ENCODE data around the gene PTPRT. TPM values are rescaled to one million over a fixed set of nuclear protein-coding genes. Genes with fewer than 3 reads are reported as not detected.

The PTPRT gene
- total RNA-seq, 1 experiment from 2014 or later, result not detected

DNA sequence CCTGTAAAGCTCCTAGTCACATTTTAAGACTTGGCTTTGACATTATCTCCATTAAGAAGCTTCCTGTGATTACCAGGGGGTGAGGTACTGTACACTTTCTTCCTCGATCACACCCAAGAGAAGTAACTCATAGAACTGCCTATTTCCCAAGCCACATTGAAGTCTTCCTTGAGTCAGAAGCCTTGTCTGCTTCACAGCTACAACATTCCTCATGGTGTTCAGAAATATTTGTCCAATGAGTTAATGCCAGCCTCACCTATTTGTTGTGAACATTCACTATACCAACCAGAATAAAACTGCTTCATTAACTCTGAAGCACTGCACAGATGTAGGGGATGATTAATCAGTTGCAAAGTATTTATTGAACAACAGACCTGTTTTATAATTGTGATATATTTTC, 622.3 kb downstream of the PTPRT start:
- TF ChIP-seq CTCF (conservative IDR thresholded peaks at IDR 0.05; ENCODE audit: low read depth, low read length) (no peak), EZH2 (IDR thresholded peaks at IDR 0.05; ENCODE audit: borderline replicate concordance, low read depth, low read length, poor library complexity, severe bottlenecking) (no peak)
- Histone ChIP-seq H3K36me3 (ENCODE audit: insufficient read depth, low read length, poor library complexity, severe bottlenecking) (no peaks in the 10 kb centered on the region), H3K27ac (ENCODE audit: low read depth, low read length, poor library complexity, severe bottlenecking) (no peak overlapping the region), H3K4me3 (ENCODE audit: low read depth, low read length, poor library complexity, severe bottlenecking) (no peak overlapping the region), H3K27me3 (replicated peaks; ENCODE audit: insufficient read depth, low read depth, low read length, poor library complexity) (no peaks in the 10 kb centered on the region), H3K4me1 (ENCODE audit: insufficient read depth, low read length, poor library complexity, severe bottlenecking) (no peaks in the 10 kb centered on the region), H3K9me3 (ENCODE audit: low read depth, low read length, poor library complexity, severe bottlenecking) (no peaks in the 10 kb centered on the region)
- CTCF ChIA-PET, result no interaction called here
- BruUV-seq (replicated peaks), result no TSS peak
- POLR2A ChIA-PET (ENCODE audit: low non-redundant PET), result no interaction called here
- intact Hi-C loops (cut with micrococcal nuclease; ENCODE audit: unreplicated experiment), result no loop called here
- DNase-seq (ENCODE audit: low spot score), result no peak

- Histone ChIP-seq H3K36me3 (ENCODE audit: insufficient read depth, low read length, poor library complexity, severe bottlenecking) (no peaks in the 10 kb centered on the region), H3K9me3 (ENCODE audit: low read depth, low read length, poor library complexity, severe bottlenecking) (no peaks in the 10 kb centered on the region), H3K4me3 (ENCODE audit: low read depth, low read length, poor library complexity, severe bottlenecking) (no peak overlapping the region), H3K27me3 (replicated peaks; ENCODE audit: insufficient read depth, low read depth, low read length, poor library complexity) (no peaks in the 10 kb centered on the region), H3K27ac (ENCODE audit: low read depth, low read length, poor library complexity, severe bottlenecking) (no peak overlapping the region), H3K4me1 (ENCODE audit: insufficient read depth, low read length, poor library complexity, severe bottlenecking) (no peaks in the 10 kb centered on the region)
- BruUV-seq (replicated peaks), result no TSS peak
- DNase-seq (ENCODE audit: low spot score), result no peak
- ChIA-PET CTCF (no interaction called here), POLR2A (ENCODE audit: low non-redundant PET) (no interaction called here)
- intact Hi-C loops (cut with micrococcal nuclease; ENCODE audit: unreplicated experiment), result no loop called here
- TF ChIP-seq EZH2 (IDR thresholded peaks at IDR 0.05; ENCODE audit: borderline replicate concordance, low read depth, low read length, poor library complexity, severe bottlenecking), result no peak
- TF ChIP-seq CTCF (conservative IDR thresholded peaks at IDR 0.05; ENCODE audit: low read depth, low read length), result no peak
These were observed 624.3 kb downstream of the PTPRT start for GRCh38 chr20:42565235-42565995.

GRCh38 chr20:42559665-42560064, 630.0 kb downstream of the PTPRT start:
- POLR2A ChIA-PET (ENCODE audit: low non-redundant PET), result no interaction called here
- Histone ChIP-seq H3K9me3 (ENCODE audit: low read depth, low read length, poor library complexity, severe bottlenecking) (no peaks in the 10 kb centered on the region), H3K4me1 (ENCODE audit: insufficient read depth, low read length, poor library complexity, severe bottlenecking) (no peaks in the 10 kb centered on the region), H3K36me3 (ENCODE audit: insufficient read depth, low read length, poor library complexity, severe bottlenecking) (no peaks in the 10 kb centered on the region), H3K27me3 (replicated peaks; ENCODE audit: insufficient read depth, low read depth, low read length, poor library complexity) (no peaks in the 10 kb centered on the region), H3K4me3 (ENCODE audit: low read depth, low read length, poor library complexity, severe bottlenecking) (no peak overlapping the region), H3K27ac (ENCODE audit: low read depth, low read length, poor library complexity, severe bottlenecking) (no peak overlapping the region)
- no TSS peak for BruUV-seq (replicated peaks)
- no peak for TF ChIP-seq CTCF (conservative IDR thresholded peaks at IDR 0.05; ENCODE audit: low read depth, low read length)
- no peak for TF ChIP-seq EZH2 (IDR thresholded peaks at IDR 0.05; ENCODE audit: borderline replicate concordance, low read depth, low read length, poor library complexity, severe bottlenecking)
- CTCF ChIA-PET, result no interaction called here
- intact Hi-C loops (cut with micrococcal nuclease; ENCODE audit: unreplicated experiment), result no loop called here
- no peak for DNase-seq (ENCODE audit: low spot score)
